ENCODE measurements around the gene COIL.

Gene COIL

GRCh38 chr17:56925088-56925487 lies 35.8 kb downstream of the COIL start:
- peaks cover 3 to 4% of the 10 kb centered on the region in 2 experiments for H3K4me1 ChIP-seq (ENCODE audit: control insufficient read depth in 1 of 2, insufficient read depth in 1 of 2, low read depth in 1 of 2, low read length in 1 of 2)
- H3K27ac ChIP-seq, result no peak overlapping the region
- H3K9me3 ChIP-seq, result no peaks in the 10 kb centered on the region
- TF ChIP-seq CTCF (IDR thresholded peaks at IDR 0.05), result no peak
- no peak overlapping the region for H3K4me3 ChIP-seq (ENCODE audit: low read depth in 1 of 2, low read length in 1 of 2)
- no peaks in the 10 kb centered on the region for H3K36me3 ChIP-seq
- no peaks in the 10 kb centered on the region for H3K27me3 ChIP-seq

GRCh38 chr17:56919717-56920116 lies 41.1 kb downstream of the COIL start:
- Histone ChIP-seq H3K27me3 (no peaks in the 10 kb centered on the region), H3K36me3 (no peaks in the 10 kb centered on the region), H3K4me1 (ENCODE audit: control insufficient read depth in 1 of 2, insufficient read depth in 1 of 2, low read depth in 1 of 2, low read length in 1 of 2) (peaks cover 56 to 58% of the 10 kb centered on the region in 2 experiments), H3K27ac (peak overlapping the region; percentile 93), H3K4me3 (ENCODE audit: low read depth in 1 of 2, low read length in 1 of 2) (no peak overlapping the region), H3K9me3 (no peaks in the 10 kb centered on the region)
- no peak for TF ChIP-seq CTCF (IDR thresholded peaks at IDR 0.05)

- peaks cover 58 to 62% of the 10 kb centered on the region in 2 experiments for H3K4me1 ChIP-seq (ENCODE audit: control insufficient read depth in 1 of 2, insufficient read depth in 1 of 2, low read depth in 1 of 2, low read length in 1 of 2)
- peak; percentile 19 for TF ChIP-seq CTCF (IDR thresholded peaks at IDR 0.05)
Measured at GRCh38 chr17:56918916-56919315, 41.9 kb downstream of the COIL start.

GRCh38 chr17:56917559-56918296 lies 43.1 kb downstream of the COIL start:
- peaks cover 58 to 65% of the 10 kb centered on the region in 2 experiments for H3K4me1 ChIP-seq (ENCODE audit: control insufficient read depth in 1 of 2, insufficient read depth in 1 of 2, low read depth in 1 of 2, low read length in 1 of 2)
- H3K27me3 ChIP-seq, result no peaks in the 10 kb centered on the region
- no peak overlapping the region for H3K4me3 ChIP-seq (ENCODE audit: low read depth in 1 of 2, low read length in 1 of 2)
- peak overlapping the region; percentile 99 for H3K27ac ChIP-seq
- no peaks in the 10 kb centered on the region for H3K9me3 ChIP-seq
- no peak for TF ChIP-seq CTCF (IDR thresholded peaks at IDR 0.05)
- H3K36me3 ChIP-seq, result no peaks in the 10 kb centered on the region

More at GRCh38 chr17:56918916-56919315, 41.9 kb downstream of the COIL start:
- Histone ChIP-seq H3K27me3 (no peaks in the 10 kb centered on the region), H3K4me3 (ENCODE audit: low read depth in 1 of 2, low read length in 1 of 2) (peak overlapping the region in 1 of 2 experiments; percentile 11), H3K36me3 (no peaks in the 10 kb centered on the region), H3K27ac (peak overlapping the region; percentile 93), H3K9me3 (no peaks in the 10 kb centered on the region)

- Histone ChIP-seq H3K27ac (peak overlapping the region; percentile 99), H3K27me3 (no peaks in the 10 kb centered on the region), H3K36me3 (peaks cover 23% of the 10 kb centered on the region), H3K4me1 (ENCODE audit: control insufficient read depth in 1 of 2, insufficient read depth in 1 of 2, low read depth in 1 of 2, low read length in 1 of 2) (peaks cover 72 to 87% of the 10 kb centered on the region in 2 experiments), H3K4me3 (ENCODE audit: low read depth in 1 of 2, low read length in 1 of 2) (peak overlapping the region; percentile 86 to 94), H3K9me3 (no peaks in the 10 kb centered on the region)
- TF ChIP-seq CTCF (IDR thresholded peaks at IDR 0.05), result no peak
Measured at GRCh38 chr17:56914581-56915273, 46.1 kb downstream of the COIL start.

Measured in neutrophil (primary cell).